Right atrium auricular region (tissue), 2 donors: Measurements from ENCODE around the gene FOXE1. TPM values are rescaled to one million over a fixed set of nuclear protein-coding genes. Genes with fewer than 3 reads are reported as not detected.

ENCODE experiments used
- DNase-seq: peaks from one replicate; pipeline ENCODE4 v3.0.0-alpha.2; 2019; ENCODE audit warnings: low spot score
- H3K27ac ChIP-seq, 2 donors: fragments of 200-600 bp; sonication (generic); 1 replicate in 1 of 2; 2 replicates in 1 of 2; pipeline ENCODE4 v1.5.1; 2016 to 2019
- H3K27me3 ChIP-seq, 2 donors: fragments of 200-600 bp; sonication (generic); one replicate each; pipeline versions ENCODE4 v1.5.1 to v1.6.0; 2017 to 2019
- H3K36me3 ChIP-seq: fragments of 200-600 bp; sonication (generic); one replicate; pipeline ENCODE4 v1.5.1; 2016
- H3K4me1 ChIP-seq, 2 donors: fragments of 200-600 bp; sonication (generic); one replicate each; pipeline versions ENCODE4 v1.5.1 to v1.6.0; 2017 to 2019
- H3K4me3 ChIP-seq, 2 donors: fragments of 200-600 bp; sonication (generic); 1 replicate in 1 of 2; 2 replicates in 1 of 2; pipeline ENCODE4 v1.5.1; 2017 to 2019; ENCODE audit warnings: mild to moderate bottlenecking in 1 of 2, moderate library complexity in 1 of 2
- H3K9me3 ChIP-seq, 2 donors: fragments of 200-600 bp; sonication (generic); one replicate each; pipeline ENCODE4 v1.5.1; 2019
- CTCF ChIP-seq, 2 donors: fragments of 200-600 bp; sonication (generic); IDR thresholded peaks; one replicate each; pipeline ENCODE4 v1.5.1; 2019; ENCODE audit warnings: antibody characterized with exemption in 2 of 2
- total RNA-seq, 2 donors: library from RNA; depleted of rRNA; stranded (reverse); fragments of >200 nt; gene quantifications; one replicate each; pipeline ENCODE4 v1.1.0, GENCODE V29; 2016

Gene FOXE1
- total RNA-seq, 2 donors from 2014 or later, result not detected

GRCh38 chr9:97848480-97849237, 4.4 kb upstream of the FOXE1 start:
- DNase-seq, result no peak
- Histone ChIP-seq H3K27me3 (peaks cover 33 to 54% of the 10 kb centered on the region in 2 donors), H3K4me1 (peaks cover 0 to 37% of the 10 kb centered on the region in 2 donors), H3K9me3 (no peaks in the 10 kb centered on the region), H3K4me3 (peak overlapping the region in 1 of 2 donors; percentile 24), H3K27ac (no peak overlapping the region), H3K36me3 (no peaks in the 10 kb centered on the region)
- no peak for TF ChIP-seq CTCF (IDR thresholded peaks at IDR 0.05)

GRCh38 chr9:97849980-97850379, 3.0 kb upstream of the FOXE1 start:
- Histone ChIP-seq H3K4me3 (no peak overlapping the region), H3K9me3 (no peaks in the 10 kb centered on the region), H3K27me3 (peaks cover 34 to 66% of the 10 kb centered on the region in 2 donors), H3K27ac (no peak overlapping the region), H3K36me3 (no peaks in the 10 kb centered on the region), H3K4me1 (peaks cover 0 to 42% of the 10 kb centered on the region in 2 donors)
- TF ChIP-seq CTCF (IDR thresholded peaks at IDR 0.05), result no peak
- DNase-seq, result no peak

GRCh38 chr9:97850746-97851445, 2.1 kb upstream of the FOXE1 start:
- DNase-seq, result no peak
- Histone ChIP-seq H3K36me3 (no peaks in the 10 kb centered on the region), H3K27ac (no peak overlapping the region), H3K4me1 (peaks cover 0 to 42% of the 10 kb centered on the region in 2 donors), H3K9me3 (no peaks in the 10 kb centered on the region), H3K4me3 (no peak overlapping the region), H3K27me3 (peaks cover 43 to 75% of the 10 kb centered on the region in 2 donors)
- TF ChIP-seq CTCF (IDR thresholded peaks at IDR 0.05), result no peak

GRCh38 chr9:97851446-97851883, 1.6 kb upstream of the FOXE1 start:
- Histone ChIP-seq H3K36me3 (no peaks in the 10 kb centered on the region), H3K4me1 (peaks cover 0 to 42% of the 10 kb centered on the region in 2 donors), H3K27me3 (peaks cover 43 to 78% of the 10 kb centered on the region in 2 donors), H3K9me3 (no peaks in the 10 kb centered on the region), H3K4me3 (no peak overlapping the region), H3K27ac (no peak overlapping the region)
- DNase-seq, result no peak
- no peak for TF ChIP-seq CTCF (IDR thresholded peaks at IDR 0.05)

- H3K27me3 ChIP-seq, result peaks cover 43 to 73% of the 10 kb centered on the region in 2 donors
Measured at GRCh38 chr9:97852001-97852398, 1.0 kb upstream of the FOXE1 start.

More at GRCh38 chr9:97852001-97852398, 1.0 kb upstream of the FOXE1 start:
- no peak for TF ChIP-seq CTCF (IDR thresholded peaks at IDR 0.05)
- H3K9me3 ChIP-seq, result no peaks in the 10 kb centered on the region
- no peak overlapping the region for H3K4me3 ChIP-seq
- H3K4me1 ChIP-seq, result peaks cover 0 to 42% of the 10 kb centered on the region in 2 donors
- no peak overlapping the region for H3K27ac ChIP-seq
- no peaks in the 10 kb centered on the region for H3K36me3 ChIP-seq
- no peak for DNase-seq
